HepG2 (cell line): ENCODE data around the gene ZBTB46. TPM values are rescaled to one million over a fixed set of nuclear protein-coding genes. Genes with fewer than 3 reads are reported as not detected.
A peak's percentile ranks its signal among the peaks of the same experiment; 100 is the strongest.

Experiments used
- ARNTL ChIP-seq: sonication (generic); formaldehyde crosslinking; IDR thresholded peaks from 2 replicates; pipeline ENCODE4 v1.4.0; 2020; ENCODE audit warnings: mild to moderate bottlenecking, missing genetic modification reagents
- EP300 ChIP-seq, 3 experiments: sonication (generic) in 1 of 3; formaldehyde crosslinking in 1 of 3; IDR thresholded peaks; 2 replicates each; pipeline versions ENCODE4 v1.5.1 to v1.6.1; 2011 to 2020; ENCODE audit warnings: low read depth in 2 of 3, low read length in 2 of 3, borderline replicate concordance in 1 of 3, improper control_type of control experiment in 1 of 3, mild to moderate bottlenecking in 1 of 3, missing genetic modification reagents in 1 of 3, moderate library complexity in 1 of 3
- HNF1A ChIP-seq, 2 experiments: sonication (generic) in 1 of 2; formaldehyde crosslinking in 1 of 2; IDR thresholded peaks; 2 replicates each; pipeline versions ENCODE4 v1.4.0 to v1.6.1; 2016 to 2020; ENCODE audit warnings: borderline replicate concordance in 1 of 2, low read depth in 1 of 2, mild to moderate bottlenecking in 1 of 2, missing genetic modification reagents in 1 of 2
- HNF4G ChIP-seq, 2 experiments: sonication (generic) in 1 of 2; formaldehyde crosslinking in 1 of 2; IDR thresholded peaks; 2 replicates each; pipeline versions ENCODE4 v1.4.0 to v1.6.1; 2011 to 2020; ENCODE audit warnings: borderline replicate concordance in 2 of 2, low read depth in 2 of 2, mild to moderate bottlenecking in 2 of 2, low read length in 1 of 2, missing genetic modification reagents in 1 of 2, moderate library complexity in 1 of 2
- HNRNPK ChIP-seq: fragments of 200-400 bp; formaldehyde crosslinking; IDR thresholded peaks from 2 replicates; pipeline ENCODE4 v1.6.1; 2018; ENCODE audit warnings: low read length, low read depth, moderate library complexity, mild to moderate bottlenecking; ENCODE audit not compliant: poor library complexity, severe bottlenecking
- KDM4B ChIP-seq: sonication (generic); formaldehyde crosslinking; IDR thresholded peaks from 2 replicates; pipeline ENCODE4 v1.4.0; 2020; ENCODE audit warnings: missing genetic modification reagents
- MXD3 ChIP-seq: IDR thresholded peaks from 2 replicates; pipeline ENCODE4 v1.6.1; 2016; ENCODE audit warnings: mild to moderate bottlenecking, missing biosample characterization, missing genetic modification reagents
- NR2C2 ChIP-seq: sonication (generic); formaldehyde crosslinking; IDR thresholded peaks from 2 replicates; pipeline ENCODE4 v1.4.0; 2020; ENCODE audit warnings: missing genetic modification reagents, mild to moderate bottlenecking, moderate library complexity, borderline replicate concordance
- ONECUT2 ChIP-seq: sonication (generic); formaldehyde crosslinking; IDR thresholded peaks from 2 replicates; pipeline ENCODE4 v1.4.0; 2020; ENCODE audit warnings: missing genetic modification reagents
- RBM39 ChIP-seq: fragments of 200-400 bp; formaldehyde crosslinking; IDR thresholded peaks from one replicate; pipeline ENCODE4 v1.6.1; 2018; ENCODE audit warnings: antibody characterized with exemption, mild to moderate bottlenecking, low read depth, low read length; ENCODE audit not compliant: poor library complexity, severe bottlenecking
- SIN3A ChIP-seq: IDR thresholded peaks from 2 replicates; pipeline ENCODE4 v1.6.1; 2011; ENCODE audit warnings: low read depth, mild to moderate bottlenecking, control low read depth, low read length, borderline replicate concordance
- SP140L ChIP-seq: sonication (generic); formaldehyde crosslinking; IDR thresholded peaks from 2 replicates; pipeline ENCODE4 v1.4.0; 2020; ENCODE audit warnings: missing genetic modification reagents, borderline replicate concordance
- ZFP62 ChIP-seq: sonication (generic); formaldehyde crosslinking; IDR thresholded peaks from 2 replicates; pipeline ENCODE4 v1.4.0; 2020; ENCODE audit warnings: missing genetic modification reagents
- ZNF598 ChIP-seq: sonication (generic); formaldehyde crosslinking; IDR thresholded peaks from 2 replicates; pipeline ENCODE4 v1.5.1; 2020; ENCODE audit warnings: mild to moderate bottlenecking, missing genetic modification reagents, borderline replicate concordance
- ZNF773 ChIP-seq: sonication (generic); formaldehyde crosslinking; IDR thresholded peaks from 2 replicates; pipeline ENCODE4 v1.4.0; 2020; ENCODE audit warnings: missing genetic modification reagents, borderline replicate concordance
- polyA plus RNA-seq, 8 experiments: library from polyadenylated mRNA; depleted of rRNA in 3 of 8; stranded (reverse) in 7 of 8; unstranded in 1 of 8; fragments of >200 nt; fragmentation: Illumina TruSeq in 4 of 8; extraction: Trizol in 4 of 8; gene quantifications; 2 replicates each; pipeline versions ENCODE4 v1.2.1 to v1.2.3, GENCODE V29; 2011 to 2016; ENCODE audit warnings: low read depth in 4 of 8, missing spikeins in 1 of 8, mixed read lengths in 1 of 8; ENCODE audit not compliant: insufficient read depth in 1 of 8
- total RNA-seq, 5 experiments: library from RNA; depleted of rRNA; stranded (reverse); fragments of >200 nt; fragmentation: Illumina TruSeq; extraction: Trizol; gene quantifications; 2 replicates each; pipeline ENCODE4 v1.2.3, GENCODE V29; 2016; ENCODE audit warnings: low read depth in 1 of 5
- TF ChIP-seq, protein P1 (sequence below): sonication (generic); formaldehyde crosslinking; IDR thresholded peaks from 2 replicates; pipeline ENCODE4 v1.9.0; 2021; ENCODE audit warnings: missing genetic modification reagents, borderline replicate concordance
- TF ChIP-seq, protein P2 (sequence below): sonication (generic); formaldehyde crosslinking; IDR thresholded peaks from 2 replicates; pipeline ENCODE4 v1.4.0; 2020; ENCODE audit warnings: mild to moderate bottlenecking, missing genetic modification reagents

The ZBTB46 gene
- total and polyA plus RNA-seq, 2 of the 13 experiments (the other 11 are each of a cell fraction or from before 2014, with no cell fraction given), result 1.6 to 13.5 TPM

DNA sequence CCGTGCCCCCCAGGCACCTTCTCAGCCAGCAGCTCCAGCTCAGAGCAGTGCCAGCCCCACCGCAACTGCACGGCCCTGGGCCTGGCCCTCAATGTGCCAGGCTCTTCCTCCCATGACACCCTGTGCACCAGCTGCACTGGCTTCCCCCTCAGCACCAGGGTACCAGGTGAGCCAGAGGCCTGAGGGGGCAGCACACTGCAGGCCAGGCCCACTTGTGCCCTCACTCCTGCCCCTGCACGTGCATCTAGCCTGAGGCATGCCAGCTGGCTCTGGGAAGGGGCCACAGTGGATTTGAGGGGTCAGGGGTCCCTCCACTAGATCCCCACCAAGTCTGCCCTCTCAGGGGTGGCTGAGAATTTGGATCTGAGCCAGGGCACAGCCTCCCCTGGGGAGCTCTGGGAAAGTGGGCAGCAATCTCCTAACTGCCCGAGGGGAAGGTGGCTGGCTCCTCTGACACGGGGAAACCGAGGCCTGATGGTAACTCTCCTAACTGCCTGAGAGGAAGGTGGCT is 133.7 kb downstream of the ZBTB46 start (continued):
- no peak for TF ChIP-seq HNF1A (IDR thresholded peaks at IDR 0.05; ENCODE audit: low read depth)
- no peak for TF ChIP-seq HNF1A (CRISPR knock-in tag; IDR thresholded peaks at IDR 0.05; ENCODE audit: borderline replicate concordance)
- 0 out of 2 replicates have a peak, but pooled peaks have one; percentile 69 for TF ChIP-seq ZNF598 (CRISPR knock-in tag)
- TF ChIP-seq EP300 (IDR thresholded peaks at IDR 0.05; ENCODE audit: low read depth in 2 of 2, low read length in 2 of 2), result no peak
- no peak for TF ChIP-seq EP300 (CRISPR knock-in tag; IDR thresholded peaks at IDR 0.05; ENCODE audit: borderline replicate concordance)
- TF ChIP-seq ONECUT2 (CRISPR knock-in tag), result no peak
- TF ChIP-seq, protein P1, sequence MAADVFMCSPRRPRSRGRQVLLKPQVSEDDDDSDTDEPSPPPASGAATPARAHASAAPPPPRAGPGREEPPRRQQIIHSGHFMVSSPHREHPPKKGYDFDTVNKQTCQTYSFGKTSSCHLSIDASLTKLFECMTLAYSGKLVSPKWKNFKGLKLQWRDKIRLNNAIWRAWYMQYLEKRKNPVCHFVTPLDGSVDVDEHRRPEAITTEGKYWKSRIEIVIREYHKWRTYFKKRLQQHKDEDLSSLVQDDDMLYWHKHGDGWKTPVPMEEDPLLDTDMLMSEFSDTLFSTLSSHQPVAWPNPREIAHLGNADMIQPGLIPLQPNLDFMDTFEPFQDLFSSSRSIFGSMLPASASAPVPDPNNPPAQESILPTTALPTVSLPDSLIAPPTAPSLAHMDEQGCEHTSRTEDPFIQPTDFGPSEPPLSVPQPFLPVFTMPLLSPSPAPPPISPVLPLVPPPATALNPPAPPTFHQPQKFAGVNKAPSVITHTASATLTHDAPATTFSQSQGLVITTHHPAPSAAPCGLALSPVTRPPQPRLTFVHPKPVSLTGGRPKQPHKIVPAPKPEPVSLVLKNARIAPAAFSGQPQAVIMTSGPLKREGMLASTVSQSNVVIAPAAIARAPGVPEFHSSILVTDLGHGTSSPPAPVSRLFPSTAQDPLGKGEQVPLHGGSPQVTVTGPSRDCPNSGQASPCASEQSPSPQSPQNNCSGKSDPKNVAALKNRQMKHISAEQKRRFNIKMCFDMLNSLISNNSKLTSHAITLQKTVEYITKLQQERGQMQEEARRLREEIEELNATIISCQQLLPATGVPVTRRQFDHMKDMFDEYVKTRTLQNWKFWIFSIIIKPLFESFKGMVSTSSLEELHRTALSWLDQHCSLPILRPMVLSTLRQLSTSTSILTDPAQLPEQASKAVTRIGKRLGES (CRISPR knock-in tag), result no peak
- 0 out of 2 replicates have a peak, but pooled peaks have one; percentile 6 for TF ChIP-seq SIN3A
- no peak for TF ChIP-seq ZFP62 (CRISPR knock-in tag)
- TF ChIP-seq ZNF773 (CRISPR knock-in tag), result no peak
- no peak for TF ChIP-seq HNRNPK
- TF ChIP-seq, protein P2, sequence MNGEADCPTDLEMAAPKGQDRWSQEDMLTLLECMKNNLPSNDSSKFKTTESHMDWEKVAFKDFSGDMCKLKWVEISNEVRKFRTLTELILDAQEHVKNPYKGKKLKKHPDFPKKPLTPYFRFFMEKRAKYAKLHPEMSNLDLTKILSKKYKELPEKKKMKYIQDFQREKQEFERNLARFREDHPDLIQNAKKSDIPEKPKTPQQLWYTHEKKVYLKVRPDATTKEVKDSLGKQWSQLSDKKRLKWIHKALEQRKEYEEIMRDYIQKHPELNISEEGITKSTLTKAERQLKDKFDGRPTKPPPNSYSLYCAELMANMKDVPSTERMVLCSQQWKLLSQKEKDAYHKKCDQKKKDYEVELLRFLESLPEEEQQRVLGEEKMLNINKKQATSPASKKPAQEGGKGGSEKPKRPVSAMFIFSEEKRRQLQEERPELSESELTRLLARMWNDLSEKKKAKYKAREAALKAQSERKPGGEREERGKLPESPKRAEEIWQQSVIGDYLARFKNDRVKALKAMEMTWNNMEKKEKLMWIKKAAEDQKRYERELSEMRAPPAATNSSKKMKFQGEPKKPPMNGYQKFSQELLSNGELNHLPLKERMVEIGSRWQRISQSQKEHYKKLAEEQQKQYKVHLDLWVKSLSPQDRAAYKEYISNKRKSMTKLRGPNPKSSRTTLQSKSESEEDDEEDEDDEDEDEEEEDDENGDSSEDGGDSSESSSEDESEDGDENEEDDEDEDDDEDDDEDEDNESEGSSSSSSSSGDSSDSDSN (CRISPR knock-in tag), result peak; percentile 2; the same call in 1 of the 2 replicates
- TF ChIP-seq SP140L, result no peak
- TF ChIP-seq MXD3 (CRISPR knock-in tag), result no peak
- 0 out of 2 replicates have a peak, but pooled peaks have one; percentile 24 for TF ChIP-seq NR2C2
- TF ChIP-seq RBM39, result no peak
- TF ChIP-seq KDM4B, result no peak
- 0 out of 2 replicates have a peak, but pooled peaks have one; percentile 30 for TF ChIP-seq ARNTL (CRISPR knock-in tag)
- no peak for TF ChIP-seq HNF4G (IDR thresholded peaks at IDR 0.05; ENCODE audit: borderline replicate concordance, low read depth, low read length)
- TF ChIP-seq HNF4G (CRISPR knock-in tag; IDR thresholded peaks at IDR 0.05; ENCODE audit: borderline replicate concordance, low read depth), result no peak
